Medulla oblongata (tissue), 1 donor: ENCODE measurements around the gene HOXA4.

ENCODE experiments used
- DNase-seq: peaks from one replicate; pipeline ENCODE4 v3.0.0-alpha.2; 2015; ENCODE audit errors: extremely low spot score

The HOXA4 gene

DNA sequence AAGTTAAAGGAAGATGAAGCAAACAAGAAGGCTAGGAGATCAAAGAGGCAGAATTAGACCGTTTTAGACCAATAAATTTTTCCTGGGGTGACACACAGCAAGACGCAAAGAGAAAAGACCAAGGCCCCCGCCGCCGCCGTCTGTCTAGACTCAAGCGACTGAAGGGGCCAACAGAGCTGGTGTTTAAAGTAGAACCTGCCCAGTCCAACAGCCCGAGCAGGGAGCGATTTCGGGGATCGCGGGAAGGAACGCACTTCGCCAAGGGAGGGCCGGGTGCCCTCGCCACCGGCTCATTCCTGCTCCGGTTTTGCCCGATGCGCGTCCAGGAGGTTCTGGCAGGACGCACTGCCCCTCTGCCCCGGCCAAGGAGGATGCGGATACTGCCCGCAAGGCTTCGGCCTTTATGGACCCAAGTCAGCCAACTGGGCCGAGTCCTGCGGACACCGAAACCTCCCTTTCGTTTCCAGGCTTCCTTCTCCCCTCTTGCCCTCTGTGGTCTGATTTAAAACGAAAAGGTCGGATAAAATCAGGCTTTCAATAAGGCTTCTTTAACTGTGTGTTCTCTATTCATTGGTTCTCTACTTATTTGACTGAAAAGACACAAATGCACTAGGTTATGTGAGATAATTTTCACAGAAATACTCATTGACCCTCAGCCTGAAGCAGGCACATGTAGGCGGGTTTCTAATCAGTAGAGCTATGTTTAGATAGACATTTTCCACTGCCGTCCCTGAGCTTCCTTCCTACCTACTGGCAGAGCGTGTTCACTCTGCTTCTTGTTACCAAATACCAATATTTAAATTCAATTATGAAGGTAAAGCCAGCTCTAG, 28.1 kb upstream of the HOXA4 start:
- no peak for DNase-seq

DNA sequence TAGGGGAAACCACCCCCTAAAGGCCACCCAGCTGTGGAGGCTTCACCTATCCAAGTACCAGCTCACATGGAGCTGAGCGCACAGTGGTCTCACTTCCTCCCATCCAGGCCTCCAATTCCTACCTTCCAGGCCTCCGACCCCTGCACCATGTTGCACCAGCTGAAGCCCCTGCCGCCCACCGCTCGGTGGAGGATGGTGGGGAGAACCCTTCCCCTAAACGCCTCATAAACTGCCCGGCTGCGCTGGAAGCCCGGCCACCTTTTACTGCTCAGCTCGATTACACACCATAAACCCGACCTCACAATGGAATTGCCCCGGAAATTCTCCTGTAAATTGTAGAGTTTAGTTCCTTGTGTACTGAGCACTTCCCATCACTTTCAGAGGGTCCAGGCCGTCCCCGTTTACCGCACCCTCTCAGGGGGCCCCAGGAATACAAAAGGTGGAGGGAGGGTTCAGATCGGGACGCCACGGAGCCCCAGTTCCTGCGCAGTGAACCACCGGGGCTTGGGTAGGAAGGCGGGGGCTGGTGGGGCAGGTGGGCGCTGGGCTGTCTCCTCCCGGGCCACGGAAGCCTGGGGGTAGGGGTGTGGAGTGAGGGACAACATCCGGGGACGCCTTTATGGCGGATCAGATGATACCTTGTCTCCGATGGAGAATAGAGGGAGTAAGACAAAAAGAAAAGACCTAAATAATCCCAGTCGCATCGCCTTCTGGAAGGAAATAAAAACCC, 27.3 kb upstream of the HOXA4 start:
- no peak for DNase-seq

DNA sequence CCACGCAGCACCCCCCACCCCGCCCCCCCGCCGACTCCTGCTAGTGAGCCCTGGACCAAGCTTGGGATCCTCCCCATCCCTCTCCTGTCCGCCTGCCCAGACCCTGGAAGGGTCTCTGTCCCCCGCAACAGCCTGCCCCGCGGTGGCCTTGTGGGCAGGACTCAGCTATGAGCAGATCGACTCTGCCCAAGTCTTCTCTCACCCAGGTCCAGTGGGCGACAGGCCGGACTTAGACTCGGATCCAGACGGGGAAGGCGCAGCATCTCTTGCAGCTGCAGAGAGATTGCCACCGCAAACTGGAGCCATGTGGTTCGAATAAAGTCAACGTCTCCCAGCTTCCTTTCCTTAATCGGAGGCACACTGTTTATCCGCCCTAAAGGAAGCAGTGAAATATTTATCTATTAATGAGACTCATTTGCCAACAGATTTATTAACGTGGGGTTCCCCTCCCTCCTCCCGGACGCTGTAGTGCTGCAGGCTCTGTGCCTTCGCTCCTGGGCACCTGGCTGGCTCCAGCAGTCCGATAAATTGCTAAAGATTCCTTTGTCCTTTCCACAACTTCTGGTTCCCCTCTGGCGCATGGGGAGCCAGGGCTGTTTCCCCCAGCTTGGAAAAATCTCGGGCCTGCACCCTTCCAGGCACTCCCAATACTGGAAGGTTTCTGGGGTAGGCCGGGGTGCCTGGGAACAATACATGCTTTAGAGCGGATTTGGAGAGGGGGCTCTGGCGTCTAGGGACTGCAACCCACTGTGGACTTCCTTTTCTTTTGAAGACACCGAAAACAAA, 26.6 kb upstream of the HOXA4 start:
- no peak for DNase-seq

DNA sequence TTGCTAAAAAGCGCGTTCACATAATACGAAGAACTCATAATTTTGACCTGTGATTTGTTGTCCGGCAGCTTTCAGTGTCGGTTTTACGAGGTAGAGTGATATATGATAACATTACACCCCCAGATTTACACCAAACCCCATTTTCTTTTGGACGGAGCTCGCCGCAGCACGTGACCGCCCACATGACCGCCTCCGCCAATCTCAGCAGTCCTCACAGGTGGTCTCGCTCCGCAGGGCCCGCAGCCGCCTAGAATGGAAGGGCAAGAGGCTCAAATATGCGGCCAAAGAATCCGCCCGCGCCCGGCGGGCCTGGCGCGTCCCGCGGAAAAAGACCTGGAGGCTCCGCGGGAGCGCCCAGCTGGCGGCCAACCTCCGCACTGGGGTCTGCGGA, 25.9 kb upstream of the HOXA4 start, which contains the start of gene HOXA7:
TSS of gene HOXA7 (minus strand) at position 168 of the 391 bp plus-strand sequence. CDS start at position 38, 130 bp downstream.
- peak; percentile 82 for DNase-seq

DNA sequence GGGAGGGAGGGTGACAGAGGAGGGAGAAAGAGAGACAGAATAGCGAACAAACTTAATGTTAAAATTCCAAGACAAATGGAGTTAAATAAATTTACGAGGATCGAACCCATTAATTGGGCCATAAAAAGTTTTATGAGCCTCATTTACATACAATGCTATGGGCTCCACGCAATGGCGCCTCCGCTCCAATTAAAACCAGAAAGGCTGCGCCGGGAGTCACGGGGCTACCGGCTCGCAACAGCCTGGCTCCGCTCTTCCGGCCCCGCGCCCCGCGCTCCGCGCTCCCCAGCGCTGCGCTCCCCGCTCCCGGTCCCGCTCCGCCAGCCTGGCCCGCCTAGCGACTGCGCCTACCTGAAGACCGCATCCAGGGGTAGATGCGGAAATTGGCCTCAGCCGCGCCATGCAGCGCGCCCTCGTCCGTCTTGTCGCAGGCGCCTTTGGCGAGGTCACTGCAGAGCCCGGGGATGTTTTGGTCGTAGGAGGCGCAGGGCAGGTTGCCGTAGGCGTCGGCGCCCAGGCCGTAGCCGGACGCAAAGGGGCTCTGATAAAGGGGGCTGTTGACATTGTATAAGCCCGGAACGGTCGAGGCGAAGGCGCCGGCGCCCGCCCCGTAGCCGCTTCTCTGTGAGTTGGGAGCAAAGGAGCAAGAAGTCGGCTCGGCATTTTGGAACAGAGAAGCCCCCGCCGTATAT, 25.4 kb upstream of the HOXA4 start:
- DNase-seq: peak; percentile 40

DNA sequence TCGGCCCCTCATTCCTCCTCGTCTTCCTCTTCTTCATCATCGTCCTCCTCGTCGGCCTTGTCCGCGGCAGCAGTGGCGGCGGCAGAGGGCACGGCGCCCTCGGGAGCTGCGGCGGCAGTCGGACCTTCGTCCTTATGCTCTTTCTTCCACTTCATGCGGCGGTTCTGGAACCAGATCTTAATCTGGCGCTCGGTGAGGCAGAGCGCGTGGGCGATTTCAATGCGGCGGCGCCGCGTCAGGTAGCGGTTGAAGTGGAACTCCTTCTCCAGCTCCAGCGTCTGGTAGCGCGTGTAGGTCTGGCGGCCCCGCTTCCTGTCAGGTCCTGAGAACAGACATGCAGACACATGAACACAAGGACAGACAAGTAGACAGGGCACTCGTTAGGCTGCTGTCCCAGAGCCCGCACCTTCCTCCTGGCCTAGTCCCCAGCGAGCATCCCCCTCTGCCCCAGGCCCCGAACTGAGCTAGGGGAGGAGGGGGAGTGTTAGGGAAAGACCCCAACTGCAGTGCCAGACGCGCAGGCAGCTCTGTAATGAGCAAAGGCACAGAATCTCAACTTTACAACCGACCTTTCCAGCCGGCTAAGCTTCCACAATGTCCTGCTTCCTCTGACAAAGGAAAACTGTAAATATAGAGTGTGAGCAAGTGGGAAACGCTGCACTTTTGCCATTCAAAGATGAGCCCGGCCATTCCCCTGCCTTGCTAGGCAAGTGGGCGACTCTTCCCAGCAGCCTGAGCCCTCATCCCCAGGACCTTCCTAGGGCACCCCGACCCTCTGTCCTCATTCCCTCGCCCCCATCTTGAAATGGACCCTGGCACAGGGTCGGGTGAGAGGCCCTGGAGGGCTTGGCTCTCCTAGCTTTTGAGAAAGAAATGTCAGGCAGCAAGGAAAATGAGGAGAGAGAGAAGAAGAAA, 24.6 kb upstream of the HOXA4 start:
- no peak for DNase-seq

DNA sequence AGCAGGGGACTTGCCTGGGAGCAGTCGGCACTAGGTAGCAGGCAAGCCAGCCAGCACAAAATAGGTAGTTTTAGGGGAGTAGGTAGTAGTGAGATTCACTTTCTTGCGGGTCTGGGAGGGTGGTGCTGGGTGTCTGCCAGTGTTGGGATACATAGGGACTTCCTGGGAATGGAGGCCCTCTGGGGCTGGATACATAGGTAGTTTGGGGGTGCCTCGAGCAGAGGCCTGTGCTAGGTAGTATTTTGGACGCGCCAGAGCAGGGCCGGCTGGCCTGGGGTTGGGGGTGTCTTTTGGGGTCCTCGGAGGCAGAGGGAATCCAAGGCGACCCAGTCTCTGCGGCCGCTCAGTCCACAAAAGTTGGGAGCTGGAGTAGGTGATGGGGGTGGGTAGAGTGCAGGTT, 23.8 kb upstream of the HOXA4 start:
- DNase-seq: no peak

DNA sequence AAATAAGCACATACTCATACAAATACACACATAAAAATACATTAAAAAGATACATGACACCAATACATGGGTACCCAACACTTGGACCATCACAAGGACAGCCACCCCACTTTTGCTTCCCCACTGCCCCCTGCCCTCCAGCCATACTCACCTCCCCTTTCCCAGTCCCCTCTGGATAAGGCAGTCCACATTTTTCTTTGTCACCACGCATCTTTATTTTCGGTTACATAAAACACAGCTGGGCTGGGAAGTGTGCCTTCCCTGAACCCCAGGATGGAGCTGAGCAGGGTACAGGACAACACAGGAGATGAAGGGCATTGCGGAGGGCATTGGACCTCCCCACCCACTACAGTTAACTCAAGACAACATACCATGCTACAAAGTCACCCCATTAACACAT, 23.0 kb upstream of the HOXA4 start:
- no peak for DNase-seq

DNA sequence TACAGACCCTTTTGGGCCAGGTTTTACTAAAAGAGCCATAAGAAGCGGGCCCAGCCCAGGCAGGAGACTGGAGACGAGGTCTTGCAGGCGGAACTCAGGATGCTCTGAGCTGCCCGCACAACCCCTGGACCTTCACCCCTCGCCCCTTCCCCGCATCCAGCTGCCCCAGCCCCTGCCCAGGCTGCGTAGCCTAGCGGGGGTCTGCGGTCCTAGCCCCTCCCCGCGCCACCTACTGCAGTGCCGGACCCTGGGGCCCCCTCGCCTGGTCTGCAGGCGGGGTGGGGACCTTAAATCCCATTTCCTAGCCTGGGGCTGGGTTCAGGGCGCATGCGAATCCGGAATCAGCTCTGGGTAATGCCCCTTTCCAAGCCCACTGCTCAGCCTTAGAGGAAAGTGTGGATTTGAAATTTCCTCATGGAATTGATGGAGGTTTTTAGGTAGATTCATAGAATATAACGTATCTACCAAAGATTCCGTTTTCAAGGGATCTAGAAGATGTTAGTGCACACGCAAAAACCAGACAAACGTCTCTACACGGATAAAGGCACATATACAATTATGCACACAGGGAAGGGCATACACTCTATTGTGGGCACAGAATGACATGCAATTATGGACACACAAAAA, 22.4 kb upstream of the HOXA4 start:
- no peak for DNase-seq

DNA sequence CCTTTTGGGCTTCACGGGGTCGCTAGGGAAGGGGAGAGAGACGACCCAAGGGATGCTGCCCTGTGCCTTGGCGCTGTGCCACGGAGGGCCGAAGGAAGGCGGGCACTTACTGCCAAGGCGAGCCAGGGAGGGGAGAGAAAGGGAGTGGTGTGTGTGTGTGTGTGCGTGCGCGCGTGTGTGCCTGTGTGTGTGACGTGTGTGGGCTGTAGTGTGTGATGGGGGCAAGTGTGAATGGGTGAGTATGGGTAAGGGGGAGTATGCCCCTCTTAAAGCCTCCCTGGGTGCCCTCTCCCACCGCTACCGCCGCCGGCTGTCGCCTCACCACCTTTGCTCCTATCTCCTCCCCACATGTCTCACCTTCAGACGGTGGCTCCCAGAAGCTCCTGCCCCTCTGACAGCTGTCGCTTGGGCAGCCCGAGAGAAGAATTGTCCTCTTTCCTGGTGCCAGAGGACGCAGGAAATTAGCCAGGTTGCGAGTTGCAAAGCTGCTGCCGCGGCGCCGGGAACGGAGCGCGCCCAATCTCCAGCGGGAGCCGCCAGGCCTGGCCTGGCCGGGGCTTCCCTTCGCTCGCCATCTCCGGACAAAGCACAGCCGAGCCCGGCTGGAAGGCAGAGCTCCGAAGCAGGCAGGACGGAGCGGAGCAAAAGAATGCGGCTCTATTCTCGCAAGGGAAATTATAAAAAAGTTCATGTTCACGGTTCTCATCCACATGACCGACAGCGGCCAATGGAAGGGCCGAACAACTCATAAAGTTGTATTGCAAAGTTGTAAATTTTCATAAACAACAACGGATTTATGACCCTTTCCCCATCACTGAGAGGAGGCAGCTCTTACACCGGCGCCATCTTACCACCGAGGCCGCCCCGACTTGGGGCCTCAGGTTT, 21.6 kb upstream of the HOXA4 start, which contains the start of gene HOXA3:
TSS of gene HOXA3 (minus strand) at position 653 of the 885 bp plus-strand sequence. CDS start 41,943 bp downstream, outside the sequence.
- DNase-seq: no peak

DNA sequence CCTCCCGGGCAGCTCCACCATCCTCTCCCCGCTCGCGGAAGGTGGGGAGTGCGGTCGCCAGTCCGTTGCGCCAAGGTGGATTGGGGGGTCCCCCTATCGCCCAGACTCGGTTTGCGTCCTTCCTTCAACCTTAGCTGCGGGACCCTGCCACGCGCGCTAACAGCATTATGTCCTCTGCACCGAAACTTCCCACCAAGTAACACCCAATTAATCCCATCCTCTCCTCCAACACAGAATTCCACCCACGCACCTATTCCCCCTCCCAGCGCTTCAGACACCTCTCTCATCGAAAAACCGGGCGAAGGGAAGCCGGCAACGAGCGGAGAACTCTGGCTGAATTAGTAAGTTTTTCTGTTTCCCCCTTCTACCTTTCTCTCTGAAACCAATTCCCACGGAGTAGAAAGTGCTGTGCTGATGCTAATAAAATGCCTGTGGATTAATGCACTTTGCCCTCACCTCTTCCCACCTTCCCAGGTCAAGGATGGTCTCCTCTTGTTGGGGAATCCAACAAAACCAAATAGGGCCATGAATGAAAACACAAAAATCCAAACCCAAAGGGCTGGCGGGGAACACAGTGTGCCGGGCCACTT, 20.9 kb upstream of the HOXA4 start:
- DNase-seq: no peak

DNA sequence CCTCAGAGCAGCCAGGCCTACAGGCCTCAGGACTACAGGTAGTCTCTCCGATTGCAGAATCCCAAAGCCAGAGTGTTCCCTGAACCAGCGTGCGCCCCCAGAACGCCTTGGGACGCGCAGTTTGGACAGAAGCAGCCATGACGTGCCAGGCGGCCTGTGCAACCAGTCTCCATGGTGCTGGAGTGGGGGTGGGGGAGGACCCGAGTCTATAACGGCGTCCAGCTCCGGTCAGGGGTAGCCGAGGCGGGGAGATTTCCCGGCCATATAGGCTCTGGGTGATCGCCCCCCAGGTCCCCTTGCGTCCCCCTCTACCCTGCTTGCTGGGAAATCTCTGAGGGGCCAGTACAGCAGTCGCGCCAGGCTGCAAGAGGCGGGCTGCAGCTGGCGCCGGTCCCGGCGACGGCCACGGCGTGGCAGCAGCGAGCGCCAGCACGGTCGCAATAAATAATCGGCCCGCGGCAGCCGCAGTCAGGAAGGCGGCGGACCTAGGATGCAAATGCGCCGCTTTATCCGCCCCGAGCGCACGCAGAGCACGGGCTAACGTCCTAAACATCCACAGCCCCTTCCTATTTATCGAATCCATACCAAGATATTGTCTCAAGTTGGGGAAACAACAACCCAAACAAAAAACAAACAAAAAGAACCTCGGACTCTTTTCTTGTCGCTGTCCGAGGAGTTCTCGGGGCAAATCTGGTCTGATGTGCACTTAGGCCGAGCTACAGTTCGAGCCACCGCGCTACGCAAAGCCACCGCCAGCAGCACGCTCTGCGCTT, 20.2 kb upstream of the HOXA4 start:
- peak; percentile 84 for DNase-seq

DNA sequence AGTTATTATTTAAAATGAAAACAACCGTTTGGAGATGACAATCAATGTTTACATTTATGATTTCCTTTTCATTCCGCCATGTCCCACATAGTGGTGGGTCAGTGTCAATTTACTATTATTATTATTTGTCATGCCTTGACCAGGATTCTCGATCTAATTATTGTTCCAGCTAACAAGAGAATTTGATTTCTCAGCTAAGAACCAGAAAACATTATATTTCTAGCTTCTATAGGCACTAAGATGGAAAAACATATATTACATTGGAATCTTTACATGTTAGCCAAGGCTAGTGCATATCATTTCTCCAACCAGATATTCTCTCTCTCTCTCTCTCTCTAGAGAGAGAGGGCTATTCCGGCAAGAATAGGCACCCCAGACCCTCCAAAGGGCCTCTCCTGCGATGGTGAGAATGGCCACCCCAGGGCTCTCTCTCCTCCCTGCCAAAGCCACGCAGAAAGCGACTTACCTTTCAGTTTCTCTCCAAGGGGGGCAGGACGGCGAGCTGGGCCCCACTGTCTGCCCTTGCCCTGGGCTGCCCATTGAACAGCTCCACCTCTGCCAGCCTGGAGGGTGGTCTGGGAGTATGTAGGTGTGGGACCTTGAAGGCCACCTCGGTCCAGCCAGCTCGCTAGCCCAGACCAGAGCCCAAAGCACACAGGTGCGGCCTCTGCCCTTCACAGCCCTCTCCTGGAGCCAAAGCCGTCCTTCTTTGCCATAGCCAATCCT, 19.4 kb upstream of the HOXA4 start:
- DNase-seq: no peak

DNA sequence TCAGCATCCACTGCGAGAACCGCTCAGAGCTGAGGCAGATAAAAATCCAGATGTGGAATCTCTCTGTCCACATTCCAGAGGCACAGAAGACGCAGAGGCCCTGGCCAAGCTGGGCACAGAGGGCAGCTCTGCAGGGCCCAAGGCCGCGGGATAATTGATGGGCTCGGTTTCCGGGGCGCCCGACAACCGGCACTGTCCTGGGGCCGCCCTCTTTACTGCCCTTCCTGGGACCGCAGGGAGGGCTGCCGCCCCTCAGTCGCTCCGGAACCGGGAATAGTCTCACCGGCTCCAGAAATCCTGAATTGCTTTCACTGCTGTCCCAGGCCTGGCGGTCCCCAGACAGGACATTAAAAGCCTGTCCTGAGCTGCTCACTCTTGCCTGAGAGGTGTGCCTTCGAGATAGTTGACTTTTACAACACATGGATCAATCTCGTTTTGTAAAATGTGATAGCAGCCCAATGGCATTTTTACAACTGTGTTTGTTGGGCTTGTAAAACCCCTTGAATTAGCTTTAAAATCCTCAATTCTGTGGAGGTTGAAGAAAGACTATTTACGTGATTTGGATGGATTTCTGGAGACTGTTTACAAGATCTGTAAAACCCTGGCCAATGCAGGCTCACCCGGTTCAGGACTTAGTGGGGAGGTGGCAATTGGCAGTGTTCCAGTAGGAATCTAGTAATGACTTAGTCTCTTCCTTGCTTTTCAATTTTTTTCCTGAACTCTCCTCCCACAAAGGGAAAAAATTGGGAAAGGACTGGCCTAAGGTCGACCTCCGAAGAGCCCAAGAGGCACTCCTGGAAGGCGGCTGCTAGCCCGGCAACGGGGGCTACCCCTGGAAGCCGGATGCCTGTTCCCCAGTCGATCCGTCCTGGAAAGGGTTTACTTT, 18.4 kb upstream of the HOXA4 start:
- DNase-seq: no peak

DNA sequence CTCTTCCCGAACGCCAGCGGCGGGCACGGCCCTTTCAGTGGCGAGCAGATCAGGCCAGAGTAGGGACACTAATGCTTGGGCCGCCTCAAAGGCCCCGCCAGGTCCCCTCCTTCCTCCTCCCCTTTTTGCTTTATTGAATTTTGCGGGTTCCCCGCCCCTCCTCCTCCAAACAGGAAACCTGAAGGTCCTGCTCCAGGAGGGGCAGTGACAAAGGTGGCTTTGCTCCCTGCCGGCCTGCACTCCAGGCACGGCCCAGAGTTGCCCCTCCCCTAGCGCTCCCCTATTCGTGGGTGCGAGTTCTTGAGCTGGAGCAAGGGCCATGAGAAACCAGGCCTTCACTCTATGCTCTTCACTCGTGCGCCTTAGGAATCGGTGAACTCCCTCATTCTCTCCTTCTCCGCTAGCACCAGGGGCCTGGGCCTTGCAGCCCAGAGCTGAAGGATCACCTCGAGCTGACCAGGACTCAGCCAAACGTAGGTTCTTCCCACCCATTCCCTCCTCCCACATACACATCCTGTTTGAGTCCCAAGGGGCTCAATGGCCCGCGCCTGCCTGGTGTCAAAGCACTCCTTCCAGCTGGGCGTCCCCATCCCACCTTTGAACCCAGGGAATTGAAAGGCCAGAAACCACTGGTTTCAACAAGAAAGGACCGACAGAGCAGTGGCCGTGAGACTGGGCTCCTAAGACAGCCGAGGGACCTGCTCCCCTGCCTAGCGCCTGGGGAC, 17.6 kb upstream of the HOXA4 start:
- DNase-seq: no peak
